Pons (tissue), 1 donor: ENCODE results near the gene PPP1CB.
A peak's percentile ranks its signal among the peaks of the same experiment; 100 is the strongest.
"Not testable (repeated sequence)": the region's sequence is repeated elsewhere in the genome, so short reads cannot be mapped to it uniquely, and the experiment has no call there.

Experiments used
- DNase-seq: peaks from one replicate; pipeline ENCODE4 v3.0.0-alpha.2; 2016; ENCODE audit warnings: low spot score

PPP1CB gene

DNA sequence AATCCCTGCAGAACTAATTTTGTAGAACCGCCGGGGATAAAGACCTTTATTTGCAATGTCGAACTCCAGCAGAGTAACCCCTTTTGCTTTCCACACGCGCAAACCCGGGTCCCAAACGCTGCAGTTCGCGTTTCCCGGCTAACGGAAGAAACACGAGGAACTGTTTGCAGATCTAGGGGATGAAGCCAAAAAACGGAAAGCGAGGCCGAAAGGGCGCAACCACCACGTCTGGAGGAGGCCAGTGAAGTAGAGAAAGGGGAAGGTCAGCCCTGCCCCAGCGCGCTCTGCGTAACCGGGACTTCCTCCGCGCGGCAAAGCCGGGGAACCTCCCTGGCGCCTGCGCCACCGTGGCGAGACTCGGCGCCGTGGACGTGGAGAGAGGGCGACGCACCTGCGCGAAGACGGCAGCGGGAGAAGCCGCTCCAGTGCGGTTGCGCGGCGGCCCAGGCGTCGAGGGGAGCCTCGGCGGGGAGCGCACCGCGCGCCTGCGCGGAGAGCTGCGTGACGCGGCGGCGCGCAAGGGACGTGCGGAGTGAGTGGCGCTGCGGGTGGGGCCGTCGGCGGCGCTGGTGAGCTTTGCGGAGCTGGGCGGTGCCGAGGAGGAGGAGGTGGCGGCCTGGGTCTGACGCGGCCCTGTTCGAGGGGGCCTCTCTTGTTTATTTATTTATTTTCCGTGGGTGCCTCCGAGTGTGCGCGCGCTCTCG lies at the start of gene PPP1CB:
TSS of gene PPP1CB (plus strand) at position 579 of the 704 bp plus-strand sequence. CDS start 295 bp downstream, outside the sequence.
- peak; percentile 94 for DNase-seq

DNA sequence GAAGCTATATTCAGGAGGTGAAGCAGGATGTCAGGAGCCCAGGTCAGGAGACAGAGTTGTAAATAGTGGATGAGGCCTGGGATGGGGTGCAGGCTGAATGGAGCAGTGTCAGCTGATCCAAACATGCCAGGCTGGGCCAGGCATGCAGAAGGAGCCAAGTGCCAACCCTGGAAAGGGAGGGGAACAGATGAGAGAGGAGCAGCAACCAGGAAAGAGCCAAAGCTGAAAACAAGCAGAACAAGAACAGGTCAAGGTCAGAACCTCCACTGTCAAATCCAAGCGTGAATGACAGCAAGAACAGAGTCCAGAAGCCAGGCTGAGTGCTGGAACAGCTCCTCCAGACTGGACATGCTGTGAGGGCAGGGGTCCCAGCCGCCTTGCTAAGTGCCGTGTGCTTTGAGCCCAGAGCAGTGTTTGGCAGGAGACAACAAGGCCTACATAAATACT lies 49.2 kb upstream of the PPP1CB start:
- peak; percentile 8 for DNase-seq

DNA sequence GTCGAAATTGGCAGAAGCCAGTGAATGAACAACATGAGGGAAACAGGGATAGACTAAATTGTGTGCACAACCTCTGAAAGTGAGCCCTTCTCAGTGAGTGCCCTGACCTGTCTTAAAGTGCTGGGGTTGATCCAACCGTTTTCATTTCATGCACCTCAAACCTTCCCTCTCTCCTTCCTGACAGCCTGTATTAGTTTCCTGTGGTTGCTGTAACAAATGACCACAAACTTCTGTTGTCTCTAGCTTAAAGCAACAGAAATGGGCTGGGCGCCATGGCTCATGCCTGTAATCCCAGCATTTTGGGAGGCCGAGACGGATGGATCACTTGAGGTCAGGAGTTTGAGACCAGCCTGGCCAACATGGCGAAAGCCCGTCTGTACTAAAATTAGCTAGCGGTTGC lies 48.8 kb upstream of the PPP1CB start:
- no peak for DNase-seq

DNA sequence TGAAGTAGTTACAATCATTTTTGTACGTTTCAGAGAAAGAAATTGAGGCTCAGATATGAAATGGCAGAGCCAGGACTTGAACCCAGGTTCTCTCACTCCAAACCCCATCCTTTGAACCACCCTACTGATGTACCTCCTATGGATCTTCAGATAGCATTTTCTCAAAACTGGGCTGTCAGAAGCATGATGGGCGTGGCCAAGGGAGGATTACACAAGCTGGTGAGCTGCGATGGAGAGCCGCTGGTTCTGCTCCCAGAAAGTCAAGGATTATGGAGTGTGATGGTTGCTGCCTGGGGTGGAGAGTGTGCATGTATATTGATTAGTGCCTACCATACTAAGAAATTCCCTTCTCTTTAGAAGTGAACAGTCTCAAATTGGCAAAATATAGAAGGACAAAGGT lies 47.0 kb upstream of the PPP1CB start:
- no peak for DNase-seq

DNA sequence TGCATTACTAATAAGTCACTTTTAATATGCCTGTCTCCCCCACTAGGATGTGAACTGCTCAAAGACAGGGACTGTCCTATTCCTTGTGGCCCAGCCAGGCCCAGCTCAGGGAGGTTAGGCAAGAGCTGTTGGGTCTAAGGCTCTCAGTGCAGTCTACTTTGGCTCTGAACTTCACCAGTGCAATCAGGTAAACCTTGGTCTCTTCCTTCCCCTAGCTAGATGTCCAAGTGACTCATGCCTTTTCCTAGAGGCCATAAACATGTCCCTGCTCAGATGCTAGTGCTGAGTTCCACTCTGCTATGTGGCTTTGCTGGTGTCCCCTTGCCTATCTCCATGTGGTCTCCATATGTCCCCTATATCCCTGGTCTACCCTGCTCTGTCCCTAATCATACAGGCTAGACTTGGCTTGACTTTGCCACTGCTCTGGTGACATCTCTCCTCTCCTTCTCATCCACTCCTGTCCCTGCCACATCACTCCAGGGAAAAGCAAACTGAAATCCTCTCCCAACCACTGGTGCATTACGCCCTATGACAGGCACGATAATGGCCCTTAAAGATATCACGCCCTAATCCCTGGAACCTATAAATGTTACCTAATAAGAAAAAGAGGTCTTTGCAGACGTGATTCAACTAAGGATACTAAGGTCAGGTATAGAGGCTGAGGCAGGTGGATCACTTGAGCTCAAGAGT lies 45.7 kb upstream of the PPP1CB start:
- no peak for DNase-seq

DNA sequence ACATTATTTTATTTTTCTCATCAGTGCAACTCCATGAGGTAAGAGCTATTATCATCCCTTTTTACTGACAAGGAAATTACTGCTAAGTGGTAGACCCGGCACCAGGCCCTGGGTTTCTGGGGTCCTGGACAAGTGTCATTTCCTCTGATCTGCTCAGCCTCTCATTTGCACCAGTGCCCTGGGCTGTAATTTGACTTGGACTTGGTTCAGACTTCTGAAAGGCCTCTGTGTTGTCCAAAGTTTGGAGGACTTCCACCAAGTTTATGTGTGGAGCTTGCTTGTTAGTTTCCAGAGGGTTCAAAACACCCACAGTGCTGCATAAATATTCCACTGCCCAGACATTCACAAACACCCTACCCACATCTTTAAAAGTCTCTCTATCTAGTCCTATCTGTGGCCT lies 44.0 kb upstream of the PPP1CB start:
- DNase-seq = peak; percentile 90

DNA sequence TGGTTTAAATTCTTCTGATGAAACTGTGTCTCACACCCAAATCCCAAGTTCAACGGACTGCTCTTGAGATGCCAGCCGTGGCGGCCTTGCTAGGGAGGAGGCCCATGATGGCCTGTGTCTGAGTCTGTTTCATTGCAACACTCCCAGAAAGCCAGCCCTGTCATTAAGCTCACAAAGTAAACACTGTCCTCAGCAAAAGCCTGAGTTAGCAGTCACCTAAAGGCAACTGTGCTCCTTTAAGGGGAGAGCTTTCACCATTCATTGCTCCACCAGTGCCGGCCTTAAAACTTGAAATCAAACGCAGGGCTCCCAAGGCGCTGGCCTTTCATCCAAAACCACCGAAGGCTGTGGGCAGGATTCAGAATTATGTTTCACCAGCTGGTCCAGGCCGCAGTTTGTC lies 42.5 kb upstream of the PPP1CB start:
- DNase-seq = no peak

DNA sequence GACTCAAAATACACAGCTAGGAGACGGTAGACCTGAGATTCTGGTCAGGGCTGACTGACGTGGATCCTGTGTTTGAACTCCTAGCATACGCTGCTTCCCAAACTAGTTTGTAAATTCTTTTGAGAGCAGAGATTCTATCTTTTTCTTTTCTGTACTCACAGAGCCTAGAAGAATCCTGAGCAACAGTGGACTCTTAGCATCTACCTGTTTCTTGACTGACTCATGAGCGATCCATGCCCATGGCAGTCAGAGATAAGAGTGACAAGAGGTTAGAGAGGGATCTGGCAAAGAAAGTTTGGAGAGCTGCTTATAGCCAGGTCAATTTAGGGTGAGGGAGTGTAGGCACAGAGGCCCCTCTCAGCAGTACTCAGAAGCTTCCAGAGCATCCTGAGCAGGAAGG lies 41.1 kb upstream of the PPP1CB start:
- no peak for DNase-seq

DNA sequence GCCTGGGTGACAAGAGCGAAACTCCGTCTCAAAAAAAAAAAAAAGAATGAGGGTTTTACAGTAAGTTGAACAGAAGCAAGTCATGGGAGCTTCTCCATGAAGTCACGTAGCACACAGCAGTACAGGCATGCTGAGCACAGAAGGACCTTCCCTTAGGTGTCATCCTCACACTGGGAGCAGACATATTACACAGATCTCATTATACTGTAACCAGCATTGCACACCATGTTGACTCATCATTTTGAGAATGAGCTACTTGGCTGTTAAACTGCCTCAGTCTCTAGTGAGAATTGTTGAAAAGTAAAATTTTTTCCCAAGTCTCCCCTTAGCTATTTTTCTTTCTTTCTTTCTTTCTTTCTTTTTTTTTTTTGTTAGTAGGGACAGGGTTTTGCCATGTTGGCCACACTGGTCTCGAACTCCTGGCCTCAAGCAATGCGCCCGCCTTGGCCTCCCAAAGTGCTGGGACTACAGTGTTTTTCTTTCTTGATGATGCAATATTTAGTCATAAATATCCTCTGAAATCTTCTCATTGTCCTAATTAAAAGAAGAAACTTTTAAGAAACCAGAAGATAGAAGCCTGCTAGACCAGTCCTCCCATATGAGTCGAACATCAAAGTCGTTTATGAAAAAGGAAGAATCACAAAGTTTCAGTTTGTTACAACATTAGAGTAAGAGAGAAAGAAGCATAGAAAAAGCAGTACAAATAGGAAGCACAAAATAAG lies 37.9 kb upstream of the PPP1CB start:
- DNase-seq = no peak

DNA sequence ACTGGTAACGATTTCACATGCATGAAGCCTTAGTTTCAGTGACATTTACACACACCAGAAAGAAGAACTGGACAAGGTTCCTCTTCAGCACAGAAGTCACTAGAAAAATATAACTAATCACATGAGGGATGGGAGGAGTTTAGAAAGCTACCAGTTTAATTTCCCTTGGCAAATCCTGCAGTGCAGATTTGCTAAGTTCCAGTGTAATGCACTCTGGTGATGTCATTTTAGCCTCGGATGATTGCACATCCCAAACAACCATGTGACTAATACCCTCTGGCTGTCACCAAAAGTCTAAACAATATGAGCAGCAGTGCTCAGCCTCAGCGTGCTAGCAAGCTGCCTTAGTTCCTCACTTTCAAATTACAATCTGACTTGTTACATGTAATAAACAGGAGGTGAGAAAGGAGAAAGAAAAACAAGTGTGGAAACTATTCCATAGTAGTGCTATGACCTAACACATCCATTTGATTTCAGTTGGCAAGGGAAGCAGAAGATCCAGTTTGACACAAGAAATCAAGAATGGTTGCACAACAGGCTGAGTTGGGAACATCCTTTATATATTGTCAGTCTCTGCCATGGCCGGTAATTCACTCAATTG lies 35.3 kb upstream of the PPP1CB start:
- peak; percentile 81 for DNase-seq

DNA sequence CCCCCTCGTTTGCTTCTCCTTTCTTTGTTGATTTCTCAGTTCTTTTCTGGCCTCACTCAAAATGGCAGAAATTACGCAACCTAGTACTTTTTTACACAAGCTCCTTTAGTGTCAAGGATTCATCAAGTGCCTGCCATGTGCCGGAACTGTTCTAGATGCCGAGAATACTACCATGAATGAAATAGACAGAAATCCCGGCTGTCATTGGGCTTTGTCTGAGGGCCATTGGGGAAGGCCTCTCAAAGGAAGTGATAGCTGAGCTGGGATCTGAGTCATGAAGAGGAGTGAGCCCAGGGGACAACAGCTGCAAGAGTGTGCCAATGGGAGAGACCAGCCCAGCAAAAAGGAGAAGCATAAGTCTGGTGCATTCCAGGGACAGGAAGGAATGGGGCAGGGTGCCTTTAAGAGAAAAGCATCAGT lies 34.3 kb upstream of the PPP1CB start:
- DNase-seq = peak; percentile 45

DNA sequence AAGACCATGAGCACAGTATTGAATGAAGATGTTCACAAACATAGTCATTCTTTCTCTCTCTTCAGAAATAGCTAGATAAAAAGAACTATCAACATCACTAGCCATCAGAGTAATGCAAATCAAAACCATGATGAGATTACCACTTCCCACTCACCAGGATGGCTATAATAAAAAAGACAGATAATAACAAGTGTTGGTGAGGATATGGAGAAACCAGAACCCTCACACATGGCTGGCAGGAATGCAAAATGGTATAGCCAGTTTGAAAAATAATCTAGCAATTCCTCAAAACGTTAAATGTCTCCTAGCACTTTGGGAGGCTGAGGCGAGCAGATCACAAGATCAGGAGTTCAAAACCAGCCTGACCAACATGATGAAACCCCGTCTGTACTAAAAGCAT lies 31.3 kb upstream of the PPP1CB start:
- no peak for DNase-seq

DNA sequence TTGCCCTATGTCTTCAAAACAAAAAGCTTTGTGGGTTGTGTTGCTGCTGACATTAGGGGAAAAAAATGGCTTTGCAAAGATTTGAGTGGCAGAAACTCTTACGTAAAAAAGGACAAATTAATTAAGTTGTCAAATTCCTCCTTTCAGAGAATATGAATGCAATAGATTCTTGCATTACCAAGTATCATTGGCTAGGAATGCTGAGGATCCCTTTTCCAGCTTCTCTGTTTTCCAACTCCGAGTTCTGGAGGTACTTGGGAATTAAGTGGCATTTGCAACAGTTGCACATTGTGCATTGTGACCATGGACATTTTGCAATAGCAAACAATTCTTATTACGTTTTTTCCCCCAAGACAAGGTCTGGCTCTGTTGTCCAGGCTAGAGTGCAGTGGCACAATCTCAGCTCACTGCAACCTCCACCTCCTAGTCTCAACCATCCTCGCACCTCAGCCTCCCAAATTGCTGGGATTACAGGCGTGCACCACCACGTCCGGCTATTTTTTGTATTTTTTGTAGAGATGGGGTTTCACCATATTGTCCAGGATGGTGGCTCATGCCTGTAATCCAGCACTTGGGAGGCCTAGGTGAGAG lies 29.9 kb upstream of the PPP1CB start:
- DNase-seq = no peak

DNA sequence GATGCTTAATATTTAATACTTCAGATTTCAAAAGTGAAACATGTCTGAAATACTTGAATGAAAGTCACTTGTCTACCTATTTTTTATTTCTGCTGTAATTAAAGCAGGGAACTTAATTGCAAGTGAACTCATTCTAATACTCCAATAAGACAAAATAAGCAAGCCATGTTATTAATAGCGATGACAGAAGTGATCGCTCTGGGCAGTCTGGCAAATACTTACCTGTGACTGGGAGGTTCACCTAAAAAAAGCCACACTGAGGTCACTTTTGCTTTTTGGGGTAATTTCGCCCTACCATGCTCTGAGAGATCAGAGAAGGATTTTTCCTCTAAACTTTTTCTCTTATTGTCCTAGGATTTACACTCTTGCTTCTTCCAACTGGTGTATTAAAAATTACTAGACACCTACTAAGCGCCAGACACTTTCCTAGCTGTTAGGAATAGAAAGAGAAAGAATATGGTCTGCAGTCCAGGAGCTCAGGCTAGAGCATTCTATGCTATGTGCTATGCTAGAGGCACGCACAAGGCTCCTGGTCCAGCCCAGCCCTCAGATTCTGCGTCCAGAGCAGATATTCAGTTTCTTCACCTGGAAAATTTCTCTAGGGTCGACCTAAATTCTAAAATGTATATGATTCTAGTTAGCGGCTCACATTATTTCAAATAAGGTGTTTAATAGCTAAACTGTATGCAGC lies 26.5 kb upstream of the PPP1CB start:
- no peak for DNase-seq

DNA sequence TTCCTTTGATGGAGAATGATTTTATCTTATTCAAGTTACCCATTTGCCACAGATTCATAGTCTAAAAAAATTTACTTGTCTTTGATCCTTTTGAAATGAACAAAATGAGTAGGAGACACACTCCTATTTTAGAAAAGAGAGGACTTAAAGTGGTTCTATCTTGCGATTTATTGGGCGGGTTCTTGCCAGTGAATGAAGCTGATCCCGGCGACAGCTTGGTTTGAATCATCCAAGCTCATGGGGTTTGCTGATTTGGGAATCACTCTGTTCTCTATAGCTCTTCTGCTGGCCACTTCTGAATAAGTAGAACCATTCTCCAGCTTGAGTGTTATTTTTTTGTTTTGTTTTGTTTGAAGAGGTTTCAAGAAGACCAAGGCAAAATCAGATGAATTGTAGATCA lies 25.5 kb upstream of the PPP1CB start:
- DNase-seq = no peak

DNA sequence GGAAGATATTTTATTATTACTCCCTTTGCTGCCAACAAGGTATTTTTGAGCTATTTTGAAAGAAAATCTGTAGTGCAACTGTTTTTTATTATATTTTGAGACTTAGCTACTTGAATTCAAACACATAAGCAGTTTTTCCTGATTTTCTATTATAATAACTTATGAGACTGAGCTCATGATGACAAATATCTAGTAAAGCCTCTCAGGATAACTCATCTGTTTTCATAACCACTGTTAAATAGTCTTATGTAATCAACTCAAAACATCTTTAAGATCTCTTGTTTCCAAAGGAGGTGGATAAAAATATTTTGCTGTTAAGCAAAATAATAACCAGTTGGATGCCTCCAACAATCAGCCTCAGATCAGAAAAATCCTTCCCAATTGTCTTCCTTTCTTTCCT lies 21.9 kb upstream of the PPP1CB start:
- no peak for DNase-seq

DNA sequence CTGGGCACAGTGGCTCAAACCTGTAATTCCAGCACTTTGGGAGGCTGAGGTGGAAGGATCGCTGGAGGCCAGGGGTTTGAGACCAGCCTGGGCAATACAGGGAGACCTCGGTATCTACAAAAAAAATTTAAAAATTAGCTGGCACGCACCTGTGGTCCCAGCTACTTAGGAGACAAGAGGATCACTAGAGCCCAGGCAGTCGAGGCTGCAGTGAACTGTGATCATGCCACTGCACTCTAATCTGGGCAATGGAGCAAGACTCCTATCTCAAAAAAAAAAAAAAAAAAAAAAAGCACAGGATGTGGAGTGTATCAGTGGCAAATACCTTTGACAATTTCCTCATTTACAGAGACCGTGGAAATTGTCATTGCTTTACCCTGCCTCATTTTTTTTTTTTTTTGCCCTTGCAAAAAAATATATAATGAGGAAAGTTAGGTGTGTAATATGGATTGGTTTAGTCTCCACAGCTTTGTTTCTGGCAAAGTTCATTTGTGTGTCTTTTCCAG lies 20.9 kb upstream of the PPP1CB start:
- no peak for DNase-seq

DNA sequence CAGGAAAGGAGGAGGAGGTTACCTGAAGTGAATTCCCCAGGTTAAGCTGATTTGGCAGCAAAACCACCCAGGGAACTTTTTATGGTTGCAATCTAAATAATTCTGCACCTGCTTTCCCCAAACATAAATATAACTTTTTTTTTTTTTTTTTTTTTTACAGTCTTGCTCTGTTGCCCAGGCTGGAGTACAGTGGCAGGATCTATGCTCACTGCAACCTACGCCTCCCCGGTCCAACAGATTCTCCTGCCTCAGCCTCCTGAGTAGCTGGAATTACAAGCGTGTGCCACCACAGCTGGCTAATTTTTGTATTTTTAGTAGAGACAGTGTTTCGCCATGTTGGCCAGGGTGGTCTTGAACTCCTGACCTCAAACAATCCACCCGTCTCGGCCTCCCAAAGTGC lies 16.1 kb upstream of the PPP1CB start:
- DNase-seq = no peak

DNA sequence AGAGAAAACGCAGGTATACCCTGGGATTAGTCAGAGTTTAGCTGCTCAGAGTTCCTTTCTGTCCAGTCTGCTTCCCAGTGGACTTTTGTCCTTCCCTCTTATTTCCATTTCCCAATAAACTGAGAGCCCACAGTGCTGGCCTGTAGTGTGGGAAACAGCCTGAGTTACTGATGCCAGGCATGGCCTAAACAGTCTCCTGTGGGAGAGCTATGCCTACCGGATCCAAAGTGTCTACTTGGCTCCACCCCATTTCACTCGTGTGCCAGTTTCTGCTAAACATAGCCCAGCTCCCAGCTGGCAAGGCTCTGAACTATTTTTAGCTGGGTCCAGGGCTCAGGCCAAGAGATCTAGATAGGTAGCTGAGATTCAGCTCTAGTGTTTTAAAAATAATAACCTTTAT lies 15.6 kb upstream of the PPP1CB start:
- peak; percentile 57 for DNase-seq

DNA sequence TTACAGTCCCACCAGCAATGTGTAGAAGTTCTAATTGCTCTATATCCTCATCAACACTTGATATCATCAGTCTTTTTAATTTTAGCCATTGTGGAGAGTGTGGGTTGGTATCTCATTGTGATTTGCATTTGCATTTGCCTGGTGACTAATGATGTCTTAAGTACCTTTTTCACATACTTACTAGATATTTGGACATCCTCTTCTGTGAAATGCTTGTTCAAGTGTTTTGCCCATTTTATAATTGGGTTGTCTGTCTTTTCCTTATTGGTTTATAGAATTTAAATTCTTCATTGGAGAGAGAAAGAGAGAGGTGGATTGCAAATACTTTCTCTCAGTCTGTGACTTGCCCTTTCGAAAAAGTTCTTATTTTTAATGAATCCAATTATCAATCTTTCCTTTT lies 14.0 kb upstream of the PPP1CB start:
- DNase-seq = no peak

DNA sequence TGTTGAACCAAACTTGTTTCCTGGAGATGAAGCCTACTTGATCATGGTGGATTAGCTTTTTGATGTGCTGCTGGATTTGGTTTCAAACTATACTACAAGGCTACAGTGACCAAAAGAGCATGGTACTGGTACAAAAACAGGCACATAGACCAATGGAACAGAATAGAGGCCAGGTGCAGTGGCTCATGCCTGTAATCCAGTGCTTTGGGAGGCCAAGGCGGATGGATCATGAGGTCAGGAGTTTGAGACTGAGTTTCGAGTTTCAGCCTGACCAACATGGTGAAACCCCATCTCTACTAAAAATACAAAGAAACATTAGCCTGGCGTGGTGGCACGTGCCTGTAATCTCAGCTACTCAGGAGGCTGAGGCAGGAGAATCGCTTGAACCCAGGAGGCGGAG lies 9.0 kb upstream of the PPP1CB start:
- DNase-seq = not testable (repeated sequence)
